ENCODE results near the gene USP48.
A peak's percentile ranks its signal among the peaks of the same experiment; 100 is the strongest.

USP48 gene

GRCh38 chr1:21743476-21743875 is 39.5 kb downstream of the USP48 start:
- DNase-seq: no peak

- no peak for DNase-seq
Measured at GRCh38 chr1:21742578-21742977, 40.4 kb downstream of the USP48 start.

GRCh38 chr1:21741206-21741605 is 41.7 kb downstream of the USP48 start:
- DNase-seq: no peak

- no peak for DNase-seq
Measured at GRCh38 chr1:21736876-21737275, 46.1 kb downstream of the USP48 start.

GRCh38 chr1:21736011-21736410 is 46.9 kb downstream of the USP48 start:
- no peak for DNase-seq

GRCh38 chr1:21734526-21734925 is 48.4 kb downstream of the USP48 start:
- no peak for DNase-seq

GRCh38 chr1:21732664-21733063 is 50.3 kb downstream of the USP48 start:
- no peak for DNase-seq

GRCh38 chr1:21725748-21726392 is 57.1 kb downstream of the USP48 start:
- DNase-seq: no peak

- no peak for DNase-seq
Measured at GRCh38 chr1:21724570-21724969, 58.4 kb downstream of the USP48 start.

- no peak for DNase-seq
Measured at GRCh38 chr1:21724098-21724497, 58.9 kb downstream of the USP48 start.

GRCh38 chr1:21721295-21721985 is 61.5 kb downstream of the USP48 start:
- no peak for DNase-seq

GRCh38 chr1:21716169-21716568 is 66.8 kb downstream of the USP48 start:
- no peak for DNase-seq

- no peak for DNase-seq
Measured at GRCh38 chr1:21707891-21708290, 75.1 kb downstream of the USP48 start.

GRCh38 chr1:21707086-21707840 is 75.7 kb downstream of the USP48 start:
- no peak for DNase-seq

- DNase-seq: no peak
Measured at GRCh38 chr1:21706151-21706835, 76.7 kb downstream of the USP48 start.

- no peak for DNase-seq
Measured at GRCh38 chr1:21705303-21705980, 77.5 kb downstream of the USP48 start.

GRCh38 chr1:21704145-21704544 is 78.8 kb downstream of the USP48 start:
- no peak for DNase-seq

GRCh38 chr1:21703318-21703963 is 79.5 kb downstream of the USP48 start:
- DNase-seq: peak in 1 of 2 experiments; percentile 52

GRCh38 chr1:21702780-21703179 is 80.2 kb downstream of the USP48 start:
- DNase-seq: no peak

GRCh38 chr1:21701401-21701800 is 81.5 kb downstream of the USP48 start:
- no peak for DNase-seq

- no peak for DNase-seq
Measured at GRCh38 chr1:21700094-21700493, 82.9 kb downstream of the USP48 start.

GRCh38 chr1:21696931-21697330 is 86.0 kb downstream of the USP48 start:
- no peak for DNase-seq

Measured in SW 1271 (cell line).